A549 (cell line): ENCODE measurements around the gene ELOB. TPM values are rescaled to one million over a fixed set of nuclear protein-coding genes. Genes with fewer than 3 reads are reported as not detected.

Experiments
- ATAC-seq, 2 experiments: fragments of 200-7000 bp in 1 of 2; fragments of >200 bp in 1 of 2; cut with Nextera tagmentation in 1 of 2; cut with Tn5 transposase in 1 of 2; 3 replicates each; pipeline versions ENCODE4 v1.8.0 to v1.9.1; 2018 to 2020; ENCODE audit warnings: mild to moderate bottlenecking in 1 of 2, moderate library complexity in 1 of 2
- CTCF ChIA-PET: fragments of 300-600 bp; sonication (Branson Sonifier 250); formaldehyde crosslinking; extraction: SDS; loops from one replicate; lab custom pipeline; 2021; ENCODE audit warnings: antibody characterized with exemption, inconsistent platforms; lab: Yijun Ruan, JAX
- POLR2A ChIA-PET: fragments of 350-600 bp; formaldehyde crosslinking; extraction: SDS; loops from one replicate; lab custom pipeline; 2021; ENCODE audit warnings: antibody characterized with exemption, inconsistent platforms; lab: Yijun Ruan, JAX
- DNase-seq, 2 experiments: peaks; one replicate each; pipeline versions ENCODE4 v3.0.0 to v3.0.0-alpha.2; 2011 to 2016; ENCODE audit warnings: low read depth in 1 of 2, low spot score in 1 of 2
- FAIRE-seq: peaks from 2 replicates; lab custom pipeline; 2011; peaks lifted over from hg19 to GRCh38; lab: Jason Lieb, UNC
- H3K27ac ChIP-seq, 2 experiments: fragments of >200 bp; sonication (Bioruptor Twin); formaldehyde crosslinking; 3 replicates each; pipeline ENCODE4 v1.5.1; 2016 to 2017
- H3K4me1 ChIP-seq: fragments of >200 bp; sonication (Bioruptor Twin); formaldehyde crosslinking; 3 replicates; pipeline ENCODE4 v1.6.1; 2016
- H3K4me2 ChIP-seq: fragments of >200 bp; sonication (Bioruptor Twin); formaldehyde crosslinking; 3 replicates; pipeline ENCODE4 v1.6.1; 2016
- H3K4me3 ChIP-seq: fragments of >200 bp; sonication (Bioruptor Twin); formaldehyde crosslinking; 3 replicates; pipeline ENCODE4 v1.5.1; 2016
- H3K9me3 ChIP-seq: fragments of >200 bp; sonication (Bioruptor Twin); formaldehyde crosslinking; 3 replicates; pipeline ENCODE4 v1.6.1; 2016
- ATOH8 ChIP-seq: fragments of 250-450 bp; sonication (Bioruptor Pico); IDR thresholded peaks from 2 replicates; pipeline ENCODE4 v1.5.0; 2020; ENCODE audit warnings: low read depth, mild to moderate bottlenecking, moderate library complexity
- CBX2 ChIP-seq: fragments of 200-600 bp; sonication (generic); IDR thresholded peaks from 2 replicates; pipeline ENCODE4 v1.6.1; 2016; ENCODE audit warnings: low read depth, mild to moderate bottlenecking, borderline replicate concordance
- CEBPB ChIP-seq, 2 experiments: fragments of >200 bp in 1 of 2; sonication (Bioruptor Twin) in 1 of 2; formaldehyde crosslinking in 1 of 2; IDR thresholded peaks; 2 replicates each; pipeline ENCODE4 v1.6.1; 2012 to 2016
- CHD2 ChIP-seq: fragments of 150-350 bp; IDR thresholded peaks from 2 replicates; pipeline ENCODE4 v1.6.1; 2014; ENCODE audit warnings: low read length; ENCODE audit not compliant: partially characterized antibody
- EHMT2 ChIP-seq: fragments of 200-600 bp; sonication (generic); IDR thresholded peaks from 2 replicates; pipeline ENCODE4 v1.6.1; 2016; ENCODE audit warnings: antibody characterized with exemption, low read depth, mild to moderate bottlenecking, moderate library complexity
- ELK1 ChIP-seq: fragments of 150-350 bp; IDR thresholded peaks from 2 replicates; pipeline ENCODE4 v1.6.1; 2014; ENCODE audit warnings: low read depth, mild to moderate bottlenecking, low read length
- FOSB ChIP-seq: fragments of 250-450 bp; sonication (Bioruptor Pico); IDR thresholded peaks from 2 replicates; pipeline ENCODE4 v1.5.0; 2020; ENCODE audit warnings: mild to moderate bottlenecking, moderate library complexity
- GATA3 ChIP-seq: IDR thresholded peaks from 2 replicates; pipeline ENCODE4 v1.6.1; 2012; ENCODE audit warnings: borderline replicate concordance
- KDM1A ChIP-seq: fragments of 200-600 bp; sonication (generic); IDR thresholded peaks from 2 replicates; pipeline ENCODE4 v1.6.1; 2016; ENCODE audit warnings: low read depth, mild to moderate bottlenecking
- NFE2L2 ChIP-seq: fragments of 150-350 bp; conservative IDR thresholded peaks from 2 replicates; pipeline ENCODE4 v1.6.1; 2014; ENCODE audit warnings: low read length
- PHF8 ChIP-seq: fragments of 200-600 bp; sonication (generic); IDR thresholded peaks from 2 replicates; pipeline ENCODE4 v1.6.1; 2016; ENCODE audit warnings: low read depth, mild to moderate bottlenecking, antibody characterized with exemption, moderate library complexity, borderline replicate concordance
- RARB ChIP-seq: fragments of 250-450 bp; sonication (Bioruptor Pico); IDR thresholded peaks from 2 replicates; pipeline ENCODE4 v1.8.0; 2021; ENCODE audit warnings: mild to moderate bottlenecking, moderate library complexity
- RNF2 ChIP-seq: fragments of 200-600 bp; sonication (generic); IDR thresholded peaks from 2 replicates; pipeline ENCODE4 v1.6.1; 2016; ENCODE audit warnings: low read depth, mild to moderate bottlenecking, antibody characterized with exemption, moderate library complexity, borderline replicate concordance
- TFCP2L1 ChIP-seq: fragments of 250-450 bp; sonication (Bioruptor Pico); IDR thresholded peaks from 2 replicates; pipeline ENCODE4 v1.5.0; 2021; ENCODE audit warnings: mild to moderate bottlenecking
- TP53 ChIP-seq: fragments of 250-450 bp; sonication (Bioruptor Pico); IDR thresholded peaks from 2 replicates; pipeline ENCODE4 v1.5.0; 2021; ENCODE audit warnings: mild to moderate bottlenecking, moderate library complexity
- USF2 ChIP-seq: fragments of 450-650 bp; IDR thresholded peaks from 2 replicates; pipeline ENCODE4 v1.6.1; 2014; ENCODE audit warnings: antibody characterized with exemption
- ZFP36 ChIP-seq: fragments of 450-650 bp; IDR thresholded peaks from 2 replicates; pipeline ENCODE4 v1.6.1; 2014; ENCODE audit warnings: borderline replicate concordance; ENCODE audit not compliant: partially characterized antibody
- ZSCAN20 ChIP-seq: fragments of 250-450 bp; sonication (Bioruptor Pico); IDR thresholded peaks from 2 replicates; pipeline ENCODE4 v1.8.0; 2022; ENCODE audit warnings: mild to moderate bottlenecking, moderate library complexity
- WGBS: methylation state at CpG from one replicate; pipeline ENCODE4 v1.1.6; 2017; ENCODE audit errors: missing lambda C conversion rate; 5-methylcytosine and 5-hydroxymethylcytosine counted together
- polyA plus RNA-seq, 4 experiments: library from polyadenylated mRNA; depleted of rRNA in 3 of 4; stranded (reverse); fragments of >200 nt; fragmentation: RNase III in 1 of 4; extraction: RNeasy Plus Mini Kit Qiagen cat#74134 plus additional on column Dnase treatment in 1 of 4; gene quantifications; 2 replicates in 3 of 4; 3 replicates in 1 of 4; pipeline ENCODE4 v1.2.3, GENCODE V29; 2011 to 2017

The ELOB gene
- polyA plus RNA-seq, 2 of the 4 experiments (the other 2 are of a cell fraction), result 136 to 494 TPM

- CTCF ChIA-PET, result interaction anchor here (1.2 to 5.9 kb wide), 5 partner anchors 11 to 93 kb away, joined by 3 to 28 read pairs (median 9); no protein-coding TSS in a partner anchor
- no peak for FAIRE-seq
- TF ChIP-seq ELK1 (no peak), ATOH8 (no peak), RARB (CRISPR knock-in tag) (no peak)
- peaks cover 35% of the 10 kb centered on the region for H3K4me1 ChIP-seq
- no peak for ATAC-seq
- 81% methylated on average over 7 of the region's 7 CpGs for WGBS
- H3K9me3 ChIP-seq, result no peaks in the 10 kb centered on the region
- POLR2A ChIA-PET, result no interaction called here
- H3K27ac ChIP-seq, result peak overlapping the region in 1 of 2 experiments; percentile 100; a peak in 2 of 6 replicates
- H3K4me2 ChIP-seq, result peak overlapping the region; percentile 95
- no peak for DNase-seq
- no peak overlapping the region; the same call in 2 of the 3 replicates for H3K4me3 ChIP-seq
Observed at GRCh38 chr16:2775131-2775716, 1.9 kb downstream of the ELOB start.

GRCh38 chr16:2774161-2774891, 2.8 kb downstream of the ELOB start:
- FAIRE-seq, result no peak
- WGBS, result 75% methylated on average over 7 of the region's 7 CpGs
- TF ChIP-seq ATOH8 (no peak), TP53 (no peak), TFCP2L1 (CRISPR knock-in tag) (no peak), CEBPB (IDR thresholded peaks at IDR 0.05) (no peak), CHD2 (no peak), KDM1A (no peak), ZSCAN20 (CRISPR knock-in tag) (no peak), FOSB (CRISPR knock-in tag) (no peak), ZFP36 (no peak), GATA3 (no peak), RNF2 (no peak), NFE2L2 (no peak), USF2 (no peak), PHF8 (no peak), EHMT2 (no peak), CBX2 (no peak)
- no peak overlapping the region for H3K4me3 ChIP-seq
- ChIA-PET CTCF (interaction anchor here (0.9 to 5.9 kb wide), 8 partner anchors 9 to 152 kb away, joined by 3 to 28 read pairs (median 6); no protein-coding TSS in a partner anchor), POLR2A (interaction anchor here (1.0 kb wide), 1 partner anchor 47 kb away, joined by 3 read pairs; no protein-coding TSS in a partner anchor)
- no peak for DNase-seq
- H3K9me3 ChIP-seq, result no peaks in the 10 kb centered on the region
- no peak for ATAC-seq
- 0 out of 6 replicates have a peak overlapping the region, but pooled peaks of 1 of the 2 experiments have one; percentile 17 for H3K27ac ChIP-seq
- H3K4me2 ChIP-seq, result no peak overlapping the region
- peaks cover 44% of the 10 kb centered on the region for H3K4me1 ChIP-seq
